HG03039 (cell line): ENCODE data around the gene DPP9.
"Not testable (repeated sequence)": the region's sequence is repeated elsewhere in the genome, so short reads cannot be mapped to it uniquely, and the experiment has no call there.

Experiments used
- ATAC-seq: cut with Tn5 transposase; IDR thresholded peaks from one replicate; pipeline ENCODE4 v1.9.1; 2021; ENCODE audit warnings: mild to moderate bottlenecking, moderate library complexity; ENCODE audit not compliant: unreplicated experiment

The DPP9 gene

DNA sequence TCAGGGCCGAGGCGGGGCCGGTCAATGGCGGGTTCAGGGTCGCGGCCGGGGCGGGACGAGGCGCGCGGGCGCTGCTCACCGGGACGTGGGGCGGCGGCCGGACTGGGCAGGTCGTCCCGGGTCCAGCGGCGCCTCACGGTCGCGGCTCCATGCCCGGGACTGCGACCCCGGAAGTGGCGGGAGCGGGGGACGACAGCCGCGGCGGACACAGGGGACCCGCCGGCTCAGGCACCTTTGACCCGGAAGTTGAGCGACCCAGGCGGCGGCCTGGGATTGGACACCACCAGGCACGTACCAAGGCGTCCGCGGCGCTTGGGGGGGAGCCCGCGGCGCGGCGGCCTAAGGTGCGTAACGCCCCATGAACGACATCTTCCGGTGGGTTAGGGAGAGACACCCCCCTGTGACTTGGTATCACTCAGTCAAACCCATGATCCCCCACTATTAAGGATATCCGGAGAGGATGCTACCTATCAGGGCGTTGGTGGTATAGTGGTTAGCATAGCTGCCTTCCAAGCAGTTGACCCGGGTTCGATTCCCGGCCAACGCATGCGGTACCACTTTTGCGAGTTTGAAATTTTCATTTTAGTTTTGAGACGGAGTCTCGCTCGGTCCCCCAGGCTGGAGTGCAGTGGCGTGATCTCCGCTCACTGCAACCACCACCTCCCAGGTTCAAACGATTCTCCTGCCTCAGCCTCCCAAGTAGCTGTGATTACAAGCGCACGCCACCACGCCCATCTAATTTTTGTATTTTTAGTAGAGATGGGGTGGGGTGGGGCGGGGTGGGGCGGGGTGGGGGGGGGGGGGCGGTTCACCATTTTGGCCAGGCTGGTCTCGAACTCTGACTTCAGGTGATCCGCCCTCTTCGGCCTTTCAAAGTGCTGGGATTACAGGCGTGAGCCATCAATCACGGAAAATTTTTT is at the start of gene DPP9:
Gene DPP9 (minus strand): TSS at position 248 of the 920 bp plus-strand sequence. CDS start 3,936 bp downstream, outside the sequence.
- peak; percentile 73 for ATAC-seq

DNA sequence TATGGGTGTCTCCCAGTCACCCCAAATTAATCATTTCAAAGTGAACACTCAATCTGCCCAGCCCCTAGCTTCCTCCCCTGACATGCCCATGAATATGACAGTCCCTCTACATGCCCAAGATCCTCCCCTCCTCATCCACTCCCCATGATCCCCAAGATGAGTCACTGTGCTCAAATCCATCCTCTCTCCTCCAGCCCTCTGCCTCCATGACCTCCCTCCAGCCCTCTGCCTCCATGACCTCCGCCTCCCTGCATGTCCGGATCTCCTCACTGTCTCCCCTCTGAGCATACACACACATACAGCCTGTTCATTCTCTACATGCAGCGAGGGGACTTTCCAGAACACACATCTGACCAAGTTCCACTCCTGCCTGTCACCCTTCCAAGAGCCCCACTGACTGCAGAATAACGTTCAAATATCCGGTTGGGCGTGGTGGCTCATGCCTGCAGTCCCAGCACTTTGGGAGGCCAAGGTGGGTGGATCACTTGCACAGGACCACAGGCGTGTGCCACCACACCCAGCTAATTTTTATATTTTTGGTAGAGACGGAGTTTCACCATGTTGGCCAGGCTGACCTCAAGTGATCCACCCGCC is 49.5 kb upstream of the DPP9 start:
- no peak for ATAC-seq

DNA sequence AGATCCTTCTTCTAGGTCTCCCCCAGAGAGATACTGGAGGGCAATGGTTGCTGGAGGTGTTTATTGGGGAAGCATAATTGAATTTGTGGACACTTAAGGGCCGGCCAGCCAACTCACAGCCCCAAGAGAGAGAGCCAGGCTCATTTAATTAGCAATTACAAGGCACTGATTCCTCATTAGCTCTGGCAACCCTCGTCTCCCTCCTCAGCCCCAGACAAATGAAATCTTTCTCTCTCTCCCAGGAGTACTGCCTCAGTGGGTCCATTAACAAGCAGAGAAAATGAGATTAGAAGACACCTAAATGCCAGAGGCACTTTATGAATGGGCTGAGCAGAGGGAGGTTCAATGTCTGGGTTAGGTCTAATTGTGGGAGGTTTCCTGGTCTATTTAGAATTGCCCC is 48.9 kb upstream of the DPP9 start:
- no peak for ATAC-seq

DNA sequence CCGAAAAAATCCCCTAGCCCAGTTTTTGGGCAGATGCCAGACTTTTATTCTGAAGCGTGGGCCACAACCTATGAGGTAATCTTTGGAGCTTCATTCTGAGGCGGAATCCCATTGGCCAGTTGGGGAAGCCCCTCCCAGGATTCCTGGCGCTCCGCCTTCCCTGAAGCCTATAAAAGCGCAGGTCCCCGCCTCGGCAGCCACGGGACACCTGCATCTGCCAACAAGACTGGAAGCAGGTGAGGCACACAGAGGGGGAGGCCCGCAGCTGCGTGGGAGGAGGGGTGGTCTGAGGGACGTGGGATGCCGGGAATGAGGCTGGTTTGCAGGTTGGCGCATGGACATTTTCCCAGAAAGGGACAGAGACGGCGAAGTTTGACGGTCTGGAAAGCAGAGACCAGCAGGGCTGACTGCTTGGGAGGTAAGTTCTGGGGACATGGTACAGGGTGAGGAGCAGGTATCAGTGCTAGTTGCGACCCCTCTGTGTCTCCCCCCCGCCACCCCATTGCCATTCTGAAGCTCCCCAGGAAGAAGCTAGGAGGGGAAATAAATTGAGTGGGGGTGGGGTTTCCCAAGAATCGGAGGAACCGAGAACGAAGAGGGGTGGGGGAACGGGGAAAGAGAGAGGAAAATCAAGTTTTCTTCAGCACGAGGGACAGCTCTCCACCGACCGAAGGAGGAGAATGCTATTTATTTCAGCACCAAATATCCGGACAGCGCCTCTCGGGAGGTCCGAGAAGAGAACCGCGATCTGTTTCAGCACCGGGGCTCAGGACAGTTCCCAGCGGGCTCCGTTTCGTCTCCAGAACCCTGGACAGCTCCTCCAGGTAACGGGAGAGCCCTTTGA is 45.5 kb upstream of the DPP9 start:
- ATAC-seq, result no peak

DNA sequence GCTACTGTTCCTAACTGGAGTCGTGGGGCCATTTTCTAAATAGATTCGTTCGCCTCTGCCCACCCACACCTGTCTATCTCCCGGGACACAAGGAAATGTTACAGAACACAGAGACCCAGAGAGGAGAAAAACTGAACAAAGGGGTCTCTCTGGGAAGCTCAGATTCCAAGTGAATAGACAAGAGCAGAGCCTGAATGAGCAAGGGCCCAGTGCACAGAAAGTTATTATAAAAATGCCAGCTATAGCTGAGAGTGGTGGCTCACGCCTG is 40.7 kb upstream of the DPP9 start:
- ATAC-seq, result no peak

DNA sequence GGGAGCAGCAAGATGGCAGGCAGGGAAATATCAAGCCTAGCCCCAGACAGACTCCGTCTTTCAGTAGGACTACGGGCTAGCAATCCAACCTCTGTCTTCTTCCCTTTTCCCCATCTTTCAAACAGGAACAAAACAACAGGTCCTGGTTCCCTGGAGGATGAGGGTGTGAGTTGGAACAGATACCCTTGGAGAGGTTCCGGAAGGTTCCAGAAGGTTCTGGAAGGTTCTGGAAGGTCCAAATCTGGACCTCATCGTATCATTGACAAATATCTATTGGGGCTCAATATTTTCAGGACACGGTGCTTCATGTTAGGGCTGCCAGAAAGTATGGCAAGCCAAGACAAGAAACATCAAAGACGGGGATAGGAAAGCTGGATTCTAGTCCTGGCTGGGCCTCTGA is 39.4 kb upstream of the DPP9 start:
- no peak for ATAC-seq

DNA sequence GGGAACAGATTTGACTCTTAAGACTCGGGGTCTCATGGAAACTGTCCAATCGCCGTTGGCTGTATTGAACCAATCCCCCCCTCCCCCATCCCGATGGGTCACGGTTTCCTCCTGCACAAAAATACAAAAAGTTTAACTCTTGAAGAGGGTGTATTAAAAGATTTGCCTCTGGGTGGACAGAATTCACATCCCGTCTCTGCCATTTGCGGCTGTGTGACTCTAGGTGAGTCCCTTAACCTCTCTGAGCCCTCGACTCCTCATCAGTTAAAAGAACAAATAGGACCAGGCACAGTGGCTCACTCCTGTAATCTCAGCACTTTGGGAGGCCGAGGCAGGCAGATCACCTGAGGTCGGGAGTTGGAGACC is 36.6 kb upstream of the DPP9 start:
- ATAC-seq, result no peak

DNA sequence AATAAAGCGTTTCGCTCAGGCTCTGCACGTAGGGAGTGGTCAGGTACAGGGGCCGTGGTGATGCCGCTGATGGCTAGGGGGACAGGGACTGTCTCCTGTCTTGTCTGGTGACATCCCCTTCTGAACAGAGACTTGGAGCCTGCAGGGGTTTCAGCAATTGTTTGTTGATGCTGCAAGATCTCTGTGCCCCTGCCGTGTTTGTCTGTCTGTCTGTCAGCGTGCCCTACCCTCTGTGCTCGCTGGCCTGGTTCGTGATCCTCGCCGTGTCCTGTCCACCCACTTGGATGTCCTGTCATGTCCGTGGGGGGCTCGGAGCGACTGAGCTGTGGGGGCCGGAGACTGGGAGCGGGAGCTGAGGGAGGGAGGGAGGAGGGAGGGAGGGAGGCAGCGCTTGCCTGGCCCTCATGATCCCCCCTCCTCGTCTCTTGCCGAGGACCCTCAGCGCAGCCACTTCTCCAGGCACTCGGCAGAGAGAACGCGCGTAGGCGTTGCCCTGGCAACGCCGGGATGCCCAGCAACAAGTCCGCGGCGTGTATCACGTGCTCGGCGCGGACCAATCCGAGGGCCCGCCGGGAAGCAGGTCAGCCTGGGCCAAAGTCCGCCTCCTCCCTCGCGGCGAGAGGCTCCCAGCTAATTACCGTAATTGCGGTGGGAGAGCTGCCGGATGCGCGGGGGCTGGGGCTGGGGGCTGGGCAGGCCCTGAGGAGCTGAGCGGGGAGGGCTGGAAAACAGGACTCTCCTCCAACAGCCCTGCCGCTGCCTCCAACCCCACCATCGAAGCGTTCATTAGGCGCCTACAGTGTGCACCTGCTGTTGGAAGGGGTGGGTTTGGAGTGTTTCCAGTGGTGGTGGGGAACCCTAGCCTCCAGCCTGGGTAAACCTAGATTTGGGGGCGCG is 36.0 kb upstream of the DPP9 start:
- ATAC-seq, result peak; percentile 70

DNA sequence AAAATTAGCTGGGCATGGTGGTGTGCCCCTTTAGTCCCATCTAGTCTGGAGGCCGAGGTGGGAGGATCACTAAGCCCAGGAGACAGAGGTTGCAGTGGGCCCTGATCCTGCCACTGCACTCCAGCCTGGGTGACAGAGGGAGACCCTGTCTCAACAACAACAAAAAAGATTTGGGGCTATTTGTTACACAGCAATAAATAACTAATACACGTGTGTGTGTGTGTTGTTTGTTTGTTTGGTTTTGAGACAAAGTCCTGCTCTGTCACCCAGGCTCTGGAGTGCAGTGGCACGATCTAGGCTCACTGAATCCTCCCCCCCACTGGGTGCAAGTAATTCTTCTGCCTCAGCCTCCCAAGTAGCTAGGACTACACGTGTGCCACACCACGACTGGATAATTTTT is 35.0 kb upstream of the DPP9 start:
- ATAC-seq, result no peak

DNA sequence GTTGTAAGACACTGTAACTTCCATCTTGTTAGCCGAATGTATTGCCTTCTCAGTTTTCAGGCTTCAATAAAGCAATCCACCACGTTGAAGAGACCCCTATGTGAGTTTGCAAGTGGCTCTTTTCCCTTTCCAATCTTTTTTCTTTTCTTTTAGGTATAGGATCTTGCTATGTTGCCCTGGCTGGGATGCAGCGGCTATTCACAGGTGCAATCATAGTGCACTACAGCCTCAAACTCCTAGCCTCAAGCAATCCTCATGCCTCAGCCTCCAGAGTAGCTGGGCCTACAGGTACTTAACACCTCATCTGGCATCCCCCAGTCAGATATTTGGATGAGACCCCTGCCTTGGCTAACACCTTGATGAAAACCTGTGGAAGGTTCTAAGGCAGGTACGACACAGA is 34.4 kb upstream of the DPP9 start:
- ATAC-seq, result no peak

DNA sequence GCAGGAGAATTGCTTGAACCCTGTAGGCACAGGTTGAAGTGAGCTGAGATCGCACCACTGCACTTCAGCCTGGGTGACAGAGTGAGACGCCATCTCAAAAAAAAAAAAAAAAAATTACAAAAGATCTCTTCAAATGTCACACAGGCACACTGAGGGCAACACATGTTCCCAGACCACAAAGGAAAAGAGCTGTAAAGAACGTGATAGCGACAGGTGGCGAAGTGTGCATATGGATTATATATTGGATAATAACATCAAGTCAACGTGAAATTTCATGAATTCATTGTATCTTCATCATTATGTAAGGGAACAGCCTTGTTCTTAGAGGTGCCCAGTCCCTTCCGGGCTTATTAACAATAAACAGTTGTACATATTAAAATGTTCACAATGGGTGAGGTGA is 31.8 kb upstream of the DPP9 start:
- ATAC-seq, result no peak

DNA sequence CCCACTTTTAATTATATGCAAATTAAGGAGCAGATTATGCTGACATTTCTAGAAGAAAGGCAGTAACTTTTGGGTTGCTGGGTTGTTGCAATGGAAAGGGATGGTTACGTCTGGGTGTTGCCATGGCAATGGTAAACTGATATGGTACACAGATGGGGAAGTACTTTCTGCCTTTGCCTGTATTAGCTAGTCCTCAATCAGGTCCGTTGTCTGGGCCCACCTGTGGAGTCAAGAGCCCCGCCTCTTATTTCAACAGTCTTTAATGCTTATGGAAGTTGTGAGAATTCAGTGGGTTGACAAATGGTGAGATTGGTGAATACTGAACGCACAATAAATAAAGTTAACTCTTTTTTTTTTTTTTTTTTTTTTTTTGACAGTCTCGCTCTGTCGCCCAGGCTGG is 30.6 kb upstream of the DPP9 start:
- ATAC-seq, result no peak

DNA sequence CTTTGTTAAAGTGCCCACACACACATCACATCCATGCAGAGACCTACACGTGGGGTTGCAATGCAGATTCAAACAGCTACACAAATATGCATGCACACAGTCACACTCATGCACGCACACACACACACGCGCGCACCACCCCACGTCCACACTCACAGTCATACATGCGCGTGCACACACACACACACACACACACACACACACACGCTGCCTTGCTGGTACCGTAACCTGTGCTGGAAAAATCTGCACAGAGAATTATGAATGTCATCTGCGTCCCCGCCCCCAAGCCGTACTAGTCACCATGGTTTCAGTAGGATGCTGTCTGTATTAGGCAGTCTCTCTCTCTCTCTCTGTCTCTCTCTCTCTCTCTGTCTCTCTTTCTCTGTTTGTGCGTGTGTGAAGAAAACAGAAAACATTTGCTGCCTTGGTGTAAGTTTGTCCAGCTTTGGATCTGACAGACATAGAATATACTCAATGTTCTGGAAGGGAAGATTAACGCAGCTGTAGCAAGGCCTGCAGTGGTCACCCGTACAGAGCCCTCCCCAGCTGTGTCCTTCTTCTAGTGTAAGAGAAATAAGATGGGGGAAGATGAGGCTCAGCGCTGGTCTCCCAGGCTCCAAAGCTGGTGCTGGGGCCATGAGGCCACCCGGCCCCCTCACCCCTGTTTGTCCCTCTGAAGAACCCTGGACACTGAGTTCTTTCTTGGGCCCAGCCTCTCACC is 26.4 kb upstream of the DPP9 start:
- no peak for ATAC-seq

DNA sequence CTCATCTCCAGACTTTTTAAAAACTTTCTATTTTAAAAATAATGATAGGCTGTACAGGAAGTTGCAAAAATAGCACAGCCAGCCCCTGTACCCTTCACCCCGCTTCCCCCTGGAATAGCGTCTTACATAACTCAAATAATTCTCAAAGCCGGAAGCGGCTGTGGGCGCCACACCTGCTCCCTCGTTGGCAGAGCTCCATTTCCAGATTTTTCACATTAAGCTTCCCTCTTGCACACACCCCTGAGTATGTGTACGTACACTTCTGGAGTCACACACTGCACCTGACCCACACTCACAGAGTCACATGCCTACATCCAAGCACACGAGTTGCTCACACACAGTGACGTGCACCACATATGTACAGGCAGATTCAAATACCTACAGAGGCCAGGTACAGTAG is 24.9 kb upstream of the DPP9 start:
- no peak for ATAC-seq

DNA sequence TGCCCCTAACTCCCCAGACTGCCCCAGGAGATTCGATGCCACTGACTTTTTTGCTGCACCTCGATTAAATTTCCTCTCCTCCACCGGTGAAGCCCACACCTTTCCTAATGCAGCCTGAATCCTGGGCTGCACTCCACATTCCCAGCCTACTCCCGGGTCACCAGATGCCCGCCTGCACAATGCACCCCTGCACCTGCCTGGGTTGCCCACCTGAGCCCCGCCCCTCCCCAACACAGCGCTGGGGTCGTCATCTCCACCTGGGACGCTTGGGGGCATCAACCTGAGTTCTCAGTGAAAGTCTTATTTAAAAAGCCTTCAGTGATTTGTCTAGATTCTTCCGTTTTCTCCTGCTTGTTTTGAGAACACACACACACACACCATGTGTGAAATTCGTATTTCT is 24.5 kb upstream of the DPP9 start:
- no peak for ATAC-seq

DNA sequence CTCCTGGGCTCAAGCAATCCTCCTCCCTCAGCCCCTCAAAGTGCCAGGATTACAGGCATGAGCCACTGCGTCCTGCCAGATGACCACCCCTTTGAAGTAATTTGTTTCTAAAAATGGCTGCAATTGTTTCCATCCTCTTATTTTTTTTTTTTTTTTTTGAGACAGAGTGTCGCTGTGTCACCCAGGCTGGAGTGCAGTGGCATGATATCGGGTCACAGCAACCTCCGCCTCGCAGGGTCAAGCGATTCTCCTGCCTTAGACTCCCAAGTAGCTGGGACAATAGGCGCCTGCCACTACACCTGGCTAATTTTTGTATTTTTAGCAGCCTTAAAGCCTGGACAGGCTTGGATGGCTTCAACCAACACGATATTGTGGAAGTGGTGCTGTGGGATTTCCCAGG is 22.3 kb upstream of the DPP9 start:
- ATAC-seq, result no peak

DNA sequence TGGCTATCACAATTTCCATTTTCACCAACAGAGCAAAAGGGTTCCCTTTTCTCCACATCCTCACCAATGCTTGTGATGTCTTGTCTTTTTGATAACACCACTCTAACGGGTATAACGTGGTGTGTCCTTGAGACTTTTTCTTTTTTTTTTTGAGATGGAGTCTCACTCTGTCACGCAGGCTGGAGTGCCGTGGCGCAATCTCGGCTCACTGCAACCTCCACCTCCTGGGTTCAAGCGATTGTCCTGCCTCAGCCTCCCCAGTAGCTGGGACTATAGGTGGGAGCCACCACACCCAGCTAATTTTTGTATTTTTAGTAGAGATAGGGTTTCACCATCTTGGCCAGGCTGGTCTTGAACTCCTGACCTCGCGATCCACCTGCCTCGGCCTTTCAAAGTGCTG is 21.5 kb upstream of the DPP9 start:
- not testable (repeated sequence) for ATAC-seq

DNA sequence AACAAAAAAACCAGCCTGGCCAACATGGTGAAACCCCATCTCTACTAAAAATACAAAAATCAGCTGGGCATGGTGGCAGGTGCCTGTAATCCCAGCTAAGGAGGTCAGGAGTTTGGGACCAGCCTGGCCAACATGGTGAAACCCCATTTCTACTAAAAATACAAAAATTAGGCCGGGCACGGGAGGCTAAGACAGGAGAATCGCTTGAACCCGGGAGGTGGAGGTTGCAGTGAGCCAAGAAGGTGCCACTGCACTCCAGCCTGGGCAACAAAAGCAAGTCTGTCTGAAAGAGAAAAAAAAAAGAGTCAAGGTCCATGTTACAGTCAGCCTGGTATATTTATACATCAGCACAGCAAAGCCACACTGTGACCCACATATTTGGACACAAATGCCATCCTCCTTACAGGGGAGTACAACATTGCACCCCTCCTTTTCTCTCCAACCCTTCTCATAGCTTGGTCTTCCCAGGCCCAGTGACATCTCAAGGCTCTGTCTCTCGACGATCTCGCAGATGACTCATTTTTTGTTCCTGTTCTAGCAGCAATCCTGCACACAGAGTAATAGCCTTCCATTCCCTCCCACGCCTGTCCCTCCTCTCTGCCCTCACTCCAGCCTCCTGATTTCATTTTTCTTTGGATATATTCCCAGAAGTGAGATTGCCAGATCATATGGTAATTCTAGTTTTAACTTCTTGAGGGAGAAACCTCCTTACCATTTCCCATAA is 21.0 kb upstream of the DPP9 start:
- no peak for ATAC-seq
